GM03348 (cell line): ENCODE results near the gene RPL41.
A peak's percentile ranks its signal among the peaks of the same experiment; 100 is the strongest.
"Not testable (repeated sequence)": the region's sequence is repeated elsewhere in the genome, so short reads cannot be mapped to it uniquely, and the experiment has no call there.

Source experiments
- DNase-seq: peaks from one replicate; pipeline ENCODE4 v3.0.0; 2012; ENCODE audit warnings: low spot score

RPL41 gene

GRCh38 chr12:56154818-56155217 lies 38.4 kb downstream of the RPL41 start:
- no peak for DNase-seq

- DNase-seq: no peak
These were observed 38.9 kb downstream of the RPL41 start for GRCh38 chr12:56155256-56155845.

- DNase-seq: not testable (repeated sequence)
These were observed 40.2 kb downstream of the RPL41 start for GRCh38 chr12:56156464-56157200.

GRCh38 chr12:56157201-56158028 lies 41.0 kb downstream of the RPL41 start:
- DNase-seq: peak; percentile 88

- DNase-seq: peak; percentile 94
These were observed 41.8 kb downstream of the RPL41 start, which contains the start of gene MYL6 for GRCh38 chr12:56158029-56158925. TSS of gene MYL6 (plus strand) at chr12:56158359. CDS start at chr12:56158402, 43 bp downstream.

- peak; percentile 86 for DNase-seq
These were observed 42.6 kb downstream of the RPL41 start for GRCh38 chr12:56158926-56159461.

- DNase-seq: no peak
These were observed 43.2 kb downstream of the RPL41 start for GRCh38 chr12:56159482-56160192.

GRCh38 chr12:56160193-56160763 lies 43.8 kb downstream of the RPL41 start:
- DNase-seq: peak; percentile 64

GRCh38 chr12:56160894-56161689 lies 44.7 kb downstream of the RPL41 start:
- DNase-seq: no peak

- DNase-seq: no peak
These were observed 45.4 kb downstream of the RPL41 start for GRCh38 chr12:56161690-56162351.

- DNase-seq: no peak
These were observed 46.2 kb downstream of the RPL41 start for GRCh38 chr12:56162468-56163290.

GRCh38 chr12:56163533-56164344 lies 47.3 kb downstream of the RPL41 start:
- no peak for DNase-seq

- DNase-seq: no peak
These were observed 47.9 kb downstream of the RPL41 start for GRCh38 chr12:56164345-56164729.

GRCh38 chr12:56165369-56165768 lies 48.9 kb downstream of the RPL41 start:
- DNase-seq: no peak
